ENCODE measurements around the gene MYO10. TPM values are rescaled to one million over a fixed set of nuclear protein-coding genes. Genes with fewer than 3 reads are reported as not detected.
"Not testable (repeated sequence)": the region's sequence is repeated elsewhere in the genome, so short reads cannot be mapped to it uniquely, and the experiment has no call there.

The MYO10 gene
- total RNA-seq, 4 donors from 2014 or later: 21.0 to 29.8 (median 27.3) TPM

DNA sequence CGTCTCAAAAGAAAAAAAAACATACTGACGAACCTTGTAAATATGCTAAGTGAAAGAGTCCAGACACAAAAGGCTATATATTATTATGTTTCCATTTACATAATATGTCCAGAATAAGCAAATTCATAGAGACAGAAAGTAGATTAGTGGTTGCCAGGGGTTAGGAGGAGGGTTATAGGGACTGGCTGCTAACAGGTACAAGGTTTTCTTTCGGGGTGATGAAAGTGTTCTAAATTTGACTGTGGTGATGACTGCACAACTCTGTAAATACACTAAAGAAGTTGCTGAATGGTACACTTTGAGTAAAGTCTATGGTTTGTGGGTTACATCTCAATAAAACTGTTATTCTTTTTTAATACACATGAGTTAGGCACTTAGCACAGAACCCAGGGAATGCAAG, 98.8 kb downstream of the MYO10 start:
- no peaks in the 10 kb centered on the region for H3K9me3 ChIP-seq
- no peak for DNase-seq
- TF ChIP-seq POLR2A (IDR thresholded peaks at IDR 0.05): no peak
- TF ChIP-seq, protein P1, sequence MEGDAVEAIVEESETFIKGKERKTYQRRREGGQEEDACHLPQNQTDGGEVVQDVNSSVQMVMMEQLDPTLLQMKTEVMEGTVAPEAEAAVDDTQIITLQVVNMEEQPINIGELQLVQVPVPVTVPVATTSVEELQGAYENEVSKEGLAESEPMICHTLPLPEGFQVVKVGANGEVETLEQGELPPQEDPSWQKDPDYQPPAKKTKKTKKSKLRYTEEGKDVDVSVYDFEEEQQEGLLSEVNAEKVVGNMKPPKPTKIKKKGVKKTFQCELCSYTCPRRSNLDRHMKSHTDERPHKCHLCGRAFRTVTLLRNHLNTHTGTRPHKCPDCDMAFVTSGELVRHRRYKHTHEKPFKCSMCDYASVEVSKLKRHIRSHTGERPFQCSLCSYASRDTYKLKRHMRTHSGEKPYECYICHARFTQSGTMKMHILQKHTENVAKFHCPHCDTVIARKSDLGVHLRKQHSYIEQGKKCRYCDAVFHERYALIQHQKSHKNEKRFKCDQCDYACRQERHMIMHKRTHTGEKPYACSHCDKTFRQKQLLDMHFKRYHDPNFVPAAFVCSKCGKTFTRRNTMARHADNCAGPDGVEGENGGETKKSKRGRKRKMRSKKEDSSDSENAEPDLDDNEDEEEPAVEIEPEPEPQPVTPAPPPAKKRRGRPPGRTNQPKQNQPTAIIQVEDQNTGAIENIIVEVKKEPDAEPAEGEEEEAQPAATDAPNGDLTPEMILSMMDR (IDR thresholded peaks at IDR 0.05): no peak
- H3K4me3 ChIP-seq: no peak overlapping the region
- intact Hi-C loops (cut with DNase I): no loop called here
- H3K4me1 ChIP-seq: peaks cover 0 to 19% (median 3%) of the 10 kb centered on the region in 3 donors
- WGBS, 2 donors: 83 to 88% methylated on average over 3 of the region's 3 CpGs
- no peaks in the 10 kb centered on the region for H3K36me3 ChIP-seq
- H3K27me3 ChIP-seq: no peaks in the 10 kb centered on the region
- no peak overlapping the region for H3K27ac ChIP-seq

DNA sequence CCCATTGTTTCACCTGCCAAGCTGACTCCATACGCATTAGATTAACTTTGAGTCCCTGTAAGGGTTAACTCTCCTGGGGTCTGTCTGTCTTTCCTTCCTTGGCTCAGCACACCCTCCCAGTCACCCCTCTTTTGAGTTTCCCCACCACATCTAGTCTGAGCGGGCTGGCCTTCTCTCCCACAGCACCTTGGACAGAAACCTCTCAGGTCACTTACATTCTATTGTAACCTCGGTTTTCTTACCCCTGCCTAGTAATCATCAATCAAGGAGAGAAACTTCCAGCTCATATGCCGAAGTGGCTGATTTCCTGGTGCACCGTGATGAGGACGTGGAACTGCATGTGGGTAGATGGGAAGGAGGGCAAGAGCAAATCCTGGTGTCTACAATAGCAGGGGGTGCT, 102.1 kb downstream of the MYO10 start:
- WGBS, 2 donors: 78 to 92% methylated on average over 5 to 6 of the region's 6 CpGs
- no peak for TF ChIP-seq POLR2A (IDR thresholded peaks at IDR 0.05)
- TF ChIP-seq, protein P1 (IDR thresholded peaks at IDR 0.05): no peak
- Histone ChIP-seq H3K27ac (no peak overlapping the region), H3K27me3 (no peaks in the 10 kb centered on the region), H3K4me3 (no peak overlapping the region), H3K9me3 (no peaks in the 10 kb centered on the region), H3K36me3 (no peaks in the 10 kb centered on the region), H3K4me1 (no peaks in the 10 kb centered on the region)
- intact Hi-C loops (cut with DNase I): no loop called here
- no peak for DNase-seq

DNA sequence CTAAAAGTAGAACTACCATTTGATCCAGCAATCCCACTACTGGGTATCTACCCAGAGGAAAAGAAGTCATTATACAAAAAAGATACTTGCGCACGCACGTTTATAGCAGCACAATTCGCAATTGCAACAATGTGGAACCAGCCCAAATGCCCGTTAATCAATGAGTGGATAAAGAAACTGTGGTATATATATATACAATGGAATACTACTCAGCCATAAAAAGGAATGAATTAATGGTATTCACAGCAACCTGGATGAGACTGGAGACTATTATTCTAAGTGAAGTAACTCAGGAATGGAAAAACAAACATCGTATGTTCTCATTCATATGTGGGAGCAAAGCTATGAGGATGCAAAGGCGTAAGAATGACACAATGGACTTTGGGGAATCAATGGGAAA, 104.8 kb downstream of the MYO10 start:
- H3K27me3 ChIP-seq; H3K4me3 ChIP-seq; H3K9me3 ChIP-seq; H3K4me1 ChIP-seq; intact Hi-C loops (cut with DNase I); H3K36me3 ChIP-seq; DNase-seq; H3K27ac ChIP-seq: not testable (repeated sequence)
- 88 to 97% methylated on average over 7 of the region's 7 CpGs for WGBS, 2 donors

DNA sequence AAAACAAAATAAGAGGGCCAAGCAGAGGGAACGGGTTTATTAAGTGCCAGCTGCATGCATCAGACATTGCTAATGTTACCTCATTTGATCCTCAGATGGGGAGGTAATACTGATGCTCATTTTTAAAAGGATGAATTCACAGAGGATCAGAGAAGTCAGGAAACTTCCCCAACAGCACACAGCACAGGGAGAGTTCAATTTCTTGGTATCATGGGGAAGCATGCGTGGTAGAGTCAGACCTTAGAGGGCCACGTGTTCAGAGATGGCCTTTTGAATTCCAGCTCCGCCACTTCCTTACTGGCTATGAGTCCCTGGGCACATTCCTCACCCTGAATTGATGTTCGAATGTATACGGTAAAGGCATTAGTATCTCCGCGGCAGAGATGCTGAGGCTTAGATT, 108.3 kb downstream of the MYO10 start:
- no peak overlapping the region for H3K4me3 ChIP-seq
- intact Hi-C loops (cut with DNase I): no loop called here

DNA sequence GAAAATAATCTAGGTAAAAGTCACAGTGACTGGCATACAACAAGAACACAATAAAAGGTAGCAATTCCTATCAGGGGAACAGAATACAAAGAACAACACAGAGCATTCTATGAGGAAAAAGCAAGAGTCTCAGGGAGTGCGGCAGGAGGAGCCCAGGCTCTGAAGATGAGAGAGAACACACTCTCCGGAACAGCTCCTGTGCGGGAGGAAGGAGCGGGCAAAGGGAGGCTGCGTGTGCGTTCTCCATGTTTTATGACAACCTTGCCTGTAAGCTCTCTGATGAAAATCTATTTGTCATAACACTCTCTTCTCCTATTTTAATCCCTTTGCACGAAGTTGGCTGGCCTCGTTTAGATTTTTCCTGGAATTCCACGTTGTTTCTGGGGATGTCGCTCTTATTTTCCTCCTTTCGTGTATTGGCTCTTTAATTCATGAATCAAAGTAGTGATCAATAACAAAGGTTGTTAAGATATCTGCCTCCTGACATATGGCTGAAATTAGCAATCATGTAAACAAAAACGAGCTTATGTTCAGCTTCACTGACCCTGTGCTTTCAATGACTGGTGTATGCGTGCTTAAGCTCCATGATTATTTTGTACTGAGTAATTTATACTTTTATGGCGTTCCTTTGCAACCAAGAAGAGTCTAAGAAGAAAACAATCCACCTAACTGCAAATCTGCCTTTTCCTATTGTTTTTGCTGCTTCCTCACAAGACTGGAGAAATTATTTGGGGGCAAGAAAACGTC, 109.5 kb downstream of the MYO10 start:
- no peaks in the 10 kb centered on the region for H3K9me3 ChIP-seq
- no peak for DNase-seq
- H3K4me1 ChIP-seq: no peaks in the 10 kb centered on the region
- no peaks in the 10 kb centered on the region for H3K27me3 ChIP-seq
- no peak for TF ChIP-seq POLR2A (IDR thresholded peaks at IDR 0.05)
- TF ChIP-seq, protein P1 (IDR thresholded peaks at IDR 0.05): no peak
- H3K36me3 ChIP-seq: no peaks in the 10 kb centered on the region
- intact Hi-C loops (cut with DNase I): no loop called here
- H3K27ac ChIP-seq: no peak overlapping the region
- 58 to 75% methylated on average over 15 of the region's 15 CpGs for WGBS, 2 donors
- no peak overlapping the region for H3K4me3 ChIP-seq

More for the DNA sequence above, 108.3 kb downstream of the MYO10 start:
- H3K36me3 ChIP-seq: no peaks in the 10 kb centered on the region
- DNase-seq: no peak
- H3K9me3 ChIP-seq: no peaks in the 10 kb centered on the region
- no peaks in the 10 kb centered on the region for H3K4me1 ChIP-seq
- no peaks in the 10 kb centered on the region for H3K27me3 ChIP-seq
- TF ChIP-seq, protein P1 (IDR thresholded peaks at IDR 0.05): no peak
- no peak for TF ChIP-seq POLR2A (IDR thresholded peaks at IDR 0.05)
- no peak overlapping the region for H3K27ac ChIP-seq
- WGBS, 2 donors: 90 to 92% methylated on average over 8 of the region's 8 CpGs
